Smooth muscle cell (in vitro differentiated cells): ENCODE results near the gene ABAT. TPM values are rescaled to one million over a fixed set of nuclear protein-coding genes. Genes with fewer than 3 reads are reported as not detected.

Source experiments
- DNase-seq: peaks from one replicate; lab custom pipeline; 2025; ENCODE audit not compliant: unreplicated experiment; lab: John Stamatoyannopoulos, UW
- H2AFZ ChIP-seq: fragments of 200-600 bp; sonication (generic); 2 replicates; pipeline ENCODE4 v1.6.0; 2016; ENCODE audit warnings: antibody characterized with exemption, low read depth, mild to moderate bottlenecking
- H3F3A ChIP-seq: fragments of 200-600 bp; sonication (generic); 2 replicates; pipeline ENCODE4 v1.6.0; 2017; ENCODE audit warnings: antibody characterized with exemption, low read depth
- H3K27ac ChIP-seq: fragments of 200-600 bp; sonication (generic); 2 replicates; pipeline ENCODE4 v1.5.1; 2016; ENCODE audit warnings: low read depth, mild to moderate bottlenecking
- H3K27me3 ChIP-seq: fragments of 200-600 bp; sonication (generic); 2 replicates; pipeline ENCODE4 v1.6.1; 2016; ENCODE audit warnings: low read depth, mild to moderate bottlenecking
- H3K36me3 ChIP-seq: fragments of 200-600 bp; sonication (generic); 2 replicates; pipeline ENCODE4 v1.5.1; 2016; ENCODE audit warnings: low read depth
- H3K4me1 ChIP-seq: fragments of 200-600 bp; sonication (generic); 2 replicates; pipeline ENCODE4 v1.5.1; 2016; ENCODE audit warnings: low read depth
- H3K4me2 ChIP-seq: fragments of 200-600 bp; sonication (generic); 2 replicates; pipeline ENCODE4 v1.6.0; 2016; ENCODE audit warnings: mild to moderate bottlenecking
- H3K4me3 ChIP-seq: fragments of 200-600 bp; sonication (generic); 2 replicates; pipeline ENCODE4 v1.5.1; 2016; ENCODE audit warnings: mild to moderate bottlenecking
- H3K79me2 ChIP-seq: fragments of 200-600 bp; sonication (generic); 2 replicates; pipeline ENCODE4 v1.6.0; 2016; ENCODE audit warnings: low read depth, mild to moderate bottlenecking
- H3K9ac ChIP-seq: fragments of 200-600 bp; sonication (generic); 2 replicates; pipeline ENCODE4 v1.6.0; 2016; ENCODE audit warnings: low read depth
- H3K9me3 ChIP-seq: fragments of 200-600 bp; sonication (generic); replicated peaks from 2 replicates; pipeline ENCODE4 v1.5.1; 2016; ENCODE audit warnings: low read depth
- H4K20me1 ChIP-seq: fragments of 200-600 bp; sonication (generic); 2 replicates; pipeline ENCODE4 v1.6.0; 2016; ENCODE audit warnings: low read depth
- WGBS: methylation state at CpG from one replicate; pipeline ENCODE4 v1.1.7; 2016; ENCODE audit warnings: low lambda C conversion rate; 5-methylcytosine and 5-hydroxymethylcytosine counted together
- polyA plus RNA-seq: library from polyadenylated mRNA; unstranded; fragments of >200 nt; fragmentation: Nextera tagmentation; extraction: Ambion mirVana; gene quantifications from 2 replicates; pipeline ENCODE4 v1.2.1, GENCODE V29; 2016
- total RNA-seq: library from RNA; depleted of rRNA; stranded (reverse); fragments of >200 nt; gene quantifications from 2 replicates; pipeline ENCODE4 v1.2.3, GENCODE V29; 2014
- TF ChIP-seq, protein P1 (sequence below): fragments of 200-600 bp; sonication (generic); IDR thresholded peaks from 2 replicates; pipeline ENCODE4 v1.5.1; 2017; ENCODE audit warnings: borderline replicate concordance, mild to moderate bottlenecking, antibody characterized with exemption; ENCODE audit not compliant: insufficient read depth, poor library complexity, severe bottlenecking

Gene ABAT
- total and polyA plus RNA-seq, 2 experiments from 2014 or later: 9.2 to 11.3 TPM

DNA sequence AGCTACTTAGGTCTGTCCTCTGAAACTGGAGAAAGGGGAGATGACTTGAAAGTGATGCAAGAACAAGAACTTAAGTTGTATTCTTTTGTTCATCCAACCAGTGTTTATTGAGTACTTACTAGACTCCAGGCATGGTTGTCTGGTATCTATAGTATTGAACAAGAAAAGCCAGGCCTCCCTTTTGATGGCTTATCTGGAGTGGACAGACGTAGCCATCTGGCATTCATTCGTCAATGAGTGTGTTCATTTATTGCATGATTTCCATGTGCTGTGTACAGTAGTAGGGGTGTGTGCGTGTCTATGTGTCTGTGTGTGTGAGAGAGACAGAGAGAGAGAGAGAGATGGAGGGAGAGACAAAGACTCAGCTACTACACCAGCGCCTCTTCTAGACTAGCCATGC lies 9.2 kb downstream of the ABAT start:
- Histone ChIP-seq H3K4me3 (no peak overlapping the region), H3K9me3 (no peaks in the 10 kb centered on the region), H3K4me1 (peaks cover 4% of the 10 kb centered on the region), H4K20me1 (peaks cover 5% of the 10 kb centered on the region), H2AFZ (no peak overlapping the region), H3K9ac (no peak overlapping the region), H3K36me3 (no peaks in the 10 kb centered on the region), H3K79me2 (no peaks in the 10 kb centered on the region), H3K27ac (no peak overlapping the region), H3F3A (no peaks in the 10 kb centered on the region), H3K4me2 (no peak overlapping the region), H3K27me3 (no peaks in the 10 kb centered on the region)
- 68% methylated on average over 4 of the region's 4 CpGs for WGBS
- TF ChIP-seq, protein P1, sequence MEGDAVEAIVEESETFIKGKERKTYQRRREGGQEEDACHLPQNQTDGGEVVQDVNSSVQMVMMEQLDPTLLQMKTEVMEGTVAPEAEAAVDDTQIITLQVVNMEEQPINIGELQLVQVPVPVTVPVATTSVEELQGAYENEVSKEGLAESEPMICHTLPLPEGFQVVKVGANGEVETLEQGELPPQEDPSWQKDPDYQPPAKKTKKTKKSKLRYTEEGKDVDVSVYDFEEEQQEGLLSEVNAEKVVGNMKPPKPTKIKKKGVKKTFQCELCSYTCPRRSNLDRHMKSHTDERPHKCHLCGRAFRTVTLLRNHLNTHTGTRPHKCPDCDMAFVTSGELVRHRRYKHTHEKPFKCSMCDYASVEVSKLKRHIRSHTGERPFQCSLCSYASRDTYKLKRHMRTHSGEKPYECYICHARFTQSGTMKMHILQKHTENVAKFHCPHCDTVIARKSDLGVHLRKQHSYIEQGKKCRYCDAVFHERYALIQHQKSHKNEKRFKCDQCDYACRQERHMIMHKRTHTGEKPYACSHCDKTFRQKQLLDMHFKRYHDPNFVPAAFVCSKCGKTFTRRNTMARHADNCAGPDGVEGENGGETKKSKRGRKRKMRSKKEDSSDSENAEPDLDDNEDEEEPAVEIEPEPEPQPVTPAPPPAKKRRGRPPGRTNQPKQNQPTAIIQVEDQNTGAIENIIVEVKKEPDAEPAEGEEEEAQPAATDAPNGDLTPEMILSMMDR: no peak
- no peak for DNase-seq

DNA sequence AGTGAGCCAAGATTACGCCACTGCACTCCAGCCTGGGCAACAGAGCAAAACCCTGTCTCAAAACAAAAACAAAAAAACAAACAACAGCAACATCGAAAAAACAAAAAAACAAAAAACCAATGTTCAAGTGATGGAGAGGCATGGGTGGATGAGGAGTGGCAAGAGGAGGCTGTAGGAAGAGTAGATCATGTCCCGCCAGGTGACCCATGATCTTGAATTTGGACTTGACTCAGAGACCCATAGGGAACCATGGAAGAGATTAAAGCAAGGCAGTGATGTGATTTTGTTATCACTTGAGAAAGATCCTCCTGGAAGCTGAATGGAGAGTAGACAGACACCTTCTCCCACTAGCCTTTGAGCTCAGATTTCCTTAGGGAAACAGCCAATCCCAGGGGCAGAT lies 11.2 kb downstream of the ABAT start:
- Histone ChIP-seq H3F3A (no peaks in the 10 kb centered on the region), H3K27ac (no peak overlapping the region), H3K4me1 (peaks cover 4% of the 10 kb centered on the region), H4K20me1 (peaks cover 5% of the 10 kb centered on the region), H3K9me3 (peaks cover 9% of the 10 kb centered on the region), H3K4me3 (no peak overlapping the region), H3K79me2 (no peaks in the 10 kb centered on the region), H3K4me2 (no peak overlapping the region), H3K9ac (no peak overlapping the region), H3K36me3 (peaks cover 4% of the 10 kb centered on the region), H2AFZ (no peak overlapping the region), H3K27me3 (no peaks in the 10 kb centered on the region)
- DNase-seq: no peak
- 77% methylated on average over 3 of the region's 3 CpGs for WGBS
- TF ChIP-seq, protein P1: no peak

DNA sequence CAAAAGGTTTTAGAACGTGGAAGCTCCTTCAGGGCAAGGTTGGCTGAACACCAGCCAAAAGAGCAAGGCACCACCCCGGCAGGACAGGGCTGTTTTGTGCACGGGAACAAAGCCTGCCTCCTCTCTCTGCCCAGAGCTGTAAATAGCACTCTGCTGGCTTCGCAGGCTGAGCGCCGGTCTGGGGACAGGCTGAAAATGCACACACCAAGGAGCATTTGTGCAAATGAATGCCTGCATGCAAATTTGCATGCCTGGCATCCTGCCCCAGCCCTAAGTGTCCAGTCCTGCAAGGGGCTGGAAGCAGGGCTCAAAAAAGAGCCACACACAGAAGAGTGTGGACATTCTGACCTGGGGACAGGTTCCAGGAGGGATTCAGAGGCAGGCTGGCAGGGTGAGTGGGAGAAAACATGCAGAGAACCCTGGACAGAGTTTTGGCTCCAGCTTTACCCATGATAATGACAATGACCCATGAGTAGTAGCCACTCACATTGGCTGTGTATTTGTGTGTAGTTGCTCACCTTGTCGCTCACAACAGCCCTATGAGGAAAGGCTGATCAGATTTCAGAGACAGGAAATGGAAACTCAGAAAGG lies 11.7 kb downstream of the ABAT start:
- Histone ChIP-seq H3F3A (no peaks in the 10 kb centered on the region), H3K36me3 (peaks cover 4% of the 10 kb centered on the region), H3K27me3 (no peaks in the 10 kb centered on the region), H2AFZ (no peak overlapping the region), H3K4me1 (peaks cover 4% of the 10 kb centered on the region), H3K9me3 (peaks cover 9% of the 10 kb centered on the region), H3K9ac (no peak overlapping the region), H3K4me2 (no peak overlapping the region), H3K27ac (no peak overlapping the region), H3K79me2 (no peaks in the 10 kb centered on the region), H4K20me1 (peaks cover 5% of the 10 kb centered on the region), H3K4me3 (no peak overlapping the region)
- no peak for DNase-seq
- 55% methylated on average over 7 of the region's 7 CpGs for WGBS
- TF ChIP-seq, protein P1: no peak

DNA sequence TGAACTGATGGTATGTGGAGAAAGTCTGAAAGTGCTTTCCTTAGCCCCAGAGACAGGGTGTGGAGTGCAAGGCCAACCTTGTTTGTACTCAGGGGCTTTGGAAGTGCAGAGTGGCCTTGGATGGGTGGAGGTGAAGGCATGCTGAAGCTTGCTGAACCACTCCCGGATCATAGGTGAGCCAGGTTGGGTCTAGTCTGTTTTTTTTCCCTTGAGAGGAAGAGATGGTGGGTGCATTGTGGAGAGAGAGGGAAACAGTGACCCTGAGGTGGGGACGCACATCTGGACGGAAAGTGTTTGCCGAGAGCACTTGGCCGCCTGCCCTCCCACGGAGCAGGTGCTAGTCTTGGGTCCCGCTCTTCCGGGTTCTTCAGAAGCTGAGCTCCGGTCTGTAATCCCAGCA lies 12.5 kb downstream of the ABAT start:
- Histone ChIP-seq H4K20me1 (peaks cover 5% of the 10 kb centered on the region), H3F3A (no peaks in the 10 kb centered on the region), H2AFZ (no peak overlapping the region), H3K4me2 (no peak overlapping the region), H3K4me3 (no peak overlapping the region), H3K79me2 (no peaks in the 10 kb centered on the region), H3K9ac (no peak overlapping the region), H3K4me1 (peaks cover 4% of the 10 kb centered on the region), H3K27me3 (no peaks in the 10 kb centered on the region), H3K9me3 (peaks cover 9% of the 10 kb centered on the region), H3K36me3 (peaks cover 4% of the 10 kb centered on the region), H3K27ac (no peak overlapping the region)
- TF ChIP-seq, protein P1: no peak
- DNase-seq: no peak
- 95% methylated on average over 8 of the region's 9 CpGs for WGBS
